ENCODE data around the gene STARD3. TPM values are rescaled to one million over a fixed set of nuclear protein-coding genes. Genes with fewer than 3 reads are reported as not detected.

Gene STARD3
- total and polyA plus RNA-seq, 2 of the 13 experiments (the other 11 are each of a cell fraction or from before 2014, with no cell fraction given): 34.6 to 100 TPM

GRCh38 chr17:39647256-39647655, 10.3 kb downstream of the STARD3 start (continued):
- no peak for TF ChIP-seq TSC22D2 (CRISPR knock-in tag; IDR thresholded peaks at IDR 0.05; ENCODE audit: borderline replicate concordance)
- TF ChIP-seq ZNF589 (CRISPR knock-in tag; conservative IDR thresholded peaks at IDR 0.05): no peak
- no peak for TF ChIP-seq ARNT (IDR thresholded peaks at IDR 0.05)

GRCh38 chr17:39648616-39649366, 11.8 kb downstream of the STARD3 start:
- Histone ChIP-seq H3K9ac (ENCODE audit: insufficient read depth, low read depth, low read length) (no peak overlapping the region), H3K4me2 (ENCODE audit: low read depth, low read length) (no peak overlapping the region), H2AFZ (ENCODE audit: low read length) (no peak overlapping the region), H3K9me3 (ENCODE audit: low read length) (no peaks in the 10 kb centered on the region), H3K27ac (ENCODE audit: extremely low read length, insufficient read depth, low read length) (no peak overlapping the region), H3K4me1 (ENCODE audit: insufficient read depth, low read length) (peaks cover 35% of the 10 kb centered on the region), H3K79me2 (ENCODE audit: insufficient read depth, low read length) (peaks cover 11% of the 10 kb centered on the region), H3K36me3 (replicated peaks in 1 of 2; ENCODE audit: control insufficient read depth in 1 of 2, insufficient read depth in 2 of 2, low read length in 2 of 2) (no peaks in the 10 kb centered on the region), H3K27me3 (ENCODE audit: control insufficient read depth in 1 of 2, insufficient read depth in 2 of 2, low read length in 2 of 2) (no peaks in the 10 kb centered on the region), H3K4me3 (replicated peaks in 1 of 3; ENCODE audit: insufficient read depth in 1 of 3, low read depth in 2 of 3, low read length in 3 of 3) (no peak overlapping the region), H4K20me1 (ENCODE audit: insufficient read depth, low read length) (peaks cover 4% of the 10 kb centered on the region)
- BruUV-seq (replicated peaks): no TSS peak
- ATAC-seq (no peak), DNase-seq (ENCODE audit: low spot score) (no peak), FAIRE-seq (no peak)
- intact Hi-C loops (cut with micrococcal nuclease; ENCODE audit: unreplicated experiment): no loop called here
- TF ChIP-seq ATF7 (IDR thresholded peaks at IDR 0.05) (no peak), ATF7 (CRISPR knock-in tag; IDR thresholded peaks at IDR 0.05) (0 out of 2 replicates have a peak, but pooled peaks have one; percentile 23), FOXA3 (CRISPR knock-in tag; IDR thresholded peaks at IDR 0.05) (no peak)
- in situ Hi-C loops (cut with HindIII; ENCODE audit: extremely low pct_ligation_motif_present, low pct_unique_long_range_greater_than_20kb): no loop called here
- 94% methylated on average over 15 of the region's 15 CpGs for WGBS (ENCODE audit: low lambda C conversion rate)
- ChIA-PET POLR2A (interaction anchor here (1.0 to 1.3 kb wide), 2 partner anchors 11 to 90 kb away, joined by 3 read pairs; no protein-coding TSS in a partner anchor), CTCF (ENCODE audit: low intra/inter-chr PET ratio, low total read pairs) (no interaction called here)

GRCh38 chr17:39650121-39650579, 13.2 kb downstream of the STARD3 start:
- Histone ChIP-seq H3K4me3 (replicated peaks in 1 of 3; ENCODE audit: insufficient read depth in 1 of 3, low read depth in 2 of 3, low read length in 3 of 3) (no peak overlapping the region), H3K36me3 (replicated peaks in 1 of 2; ENCODE audit: control insufficient read depth in 1 of 2, insufficient read depth in 2 of 2, low read length in 2 of 2) (peaks cover 5 to 7% of the 10 kb centered on the region in 2 experiments; a peak in 3 of 5 replicates), H3K27me3 (ENCODE audit: control insufficient read depth in 1 of 2, insufficient read depth in 2 of 2, low read length in 2 of 2) (no peaks in the 10 kb centered on the region), H3K4me1 (ENCODE audit: insufficient read depth, low read length) (peaks cover 35% of the 10 kb centered on the region), H3K79me2 (ENCODE audit: insufficient read depth, low read length) (peaks cover 6% of the 10 kb centered on the region), H3K9me3 (ENCODE audit: low read length) (no peaks in the 10 kb centered on the region), H3K9ac (ENCODE audit: insufficient read depth, low read depth, low read length) (no peak overlapping the region), H3K4me2 (ENCODE audit: low read depth, low read length) (no peak overlapping the region), H4K20me1 (ENCODE audit: insufficient read depth, low read length) (peaks cover 4% of the 10 kb centered on the region; the same call in 1 of the 2 replicates), H2AFZ (ENCODE audit: low read length) (no peak overlapping the region), H3K27ac (ENCODE audit: extremely low read length, insufficient read depth, low read length) (no peak overlapping the region)
- ChIA-PET POLR2A (interaction anchor here (1.8 kb wide), 1 partner anchor 12 kb away, joined by 8 read pairs; no protein-coding TSS in a partner anchor), CTCF (ENCODE audit: low intra/inter-chr PET ratio, low total read pairs) (no interaction called here)
- in situ Hi-C loops (cut with HindIII; ENCODE audit: extremely low pct_ligation_motif_present, low pct_unique_long_range_greater_than_20kb): no loop called here
- WGBS (ENCODE audit: low lambda C conversion rate): 92% methylated on average over 11 of the region's 11 CpGs
- ATAC-seq (no peak), DNase-seq (ENCODE audit: low spot score) (no peak), FAIRE-seq (no peak)
- intact Hi-C loops (cut with micrococcal nuclease; ENCODE audit: unreplicated experiment): no loop called here
- no TSS peak for BruUV-seq (replicated peaks)
- TF ChIP-seq ATF6 (CRISPR knock-in tag; conservative IDR thresholded peaks at IDR 0.05) (no peak), NCOR1 (IDR thresholded peaks at IDR 0.05; ENCODE audit: borderline replicate concordance, low read length) (no peak), ZNF746 (CRISPR knock-in tag; IDR thresholded peaks at IDR 0.05) (no peak), ZSCAN20 (CRISPR knock-in tag; IDR thresholded peaks at IDR 0.05; ENCODE audit: borderline replicate concordance) (no peak), ZNF441 (CRISPR knock-in tag; IDR thresholded peaks at IDR 0.05; ENCODE audit: borderline replicate concordance) (no peak), ZNF562 (CRISPR knock-in tag; IDR thresholded peaks at IDR 0.05; ENCODE audit: borderline replicate concordance) (no peak), ZNF451 (CRISPR knock-in tag; IDR thresholded peaks at IDR 0.05) (no peak), KLF9 (CRISPR knock-in tag; IDR thresholded peaks at IDR 0.05; ENCODE audit: low read depth) (no peak)

Data from HepG2 (cell line).